VCaP (cell line): ENCODE results near the gene NUDT19.

ENCODE experiments used
- H3K27ac ChIP-seq: fragments of 450-650 bp; 2 replicates; pipeline ENCODE4 v1.5.1; 2017
- TF ChIP-seq, protein P1 (sequence below): fragments of 450-650 bp; conservative IDR thresholded peaks from 2 replicates; pipeline ENCODE4 v1.5.1; 2017; ENCODE audit warnings: mild to moderate bottlenecking, moderate library complexity

NUDT19 gene

DNA sequence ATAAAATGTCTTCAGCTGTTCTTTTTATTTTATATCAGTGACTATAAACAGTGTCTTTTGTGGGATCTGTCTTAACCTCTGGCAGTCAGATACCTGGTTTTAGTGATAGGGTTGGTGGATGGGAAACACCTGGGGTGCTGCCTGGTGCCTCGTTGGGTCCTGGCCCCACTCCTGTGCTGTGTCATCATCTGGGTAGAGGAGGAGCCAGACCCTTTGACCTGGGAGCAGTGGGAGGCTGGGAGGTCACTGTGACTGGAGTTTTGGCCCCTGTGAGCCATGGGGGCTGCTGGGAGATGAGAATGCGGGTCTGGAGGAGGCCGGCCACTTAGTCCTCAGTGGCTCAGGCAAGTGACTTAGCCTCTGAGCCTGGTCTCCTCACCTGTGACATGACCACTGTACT, 57.3 kb downstream of the NUDT19 start:
- TF ChIP-seq, protein P1, sequence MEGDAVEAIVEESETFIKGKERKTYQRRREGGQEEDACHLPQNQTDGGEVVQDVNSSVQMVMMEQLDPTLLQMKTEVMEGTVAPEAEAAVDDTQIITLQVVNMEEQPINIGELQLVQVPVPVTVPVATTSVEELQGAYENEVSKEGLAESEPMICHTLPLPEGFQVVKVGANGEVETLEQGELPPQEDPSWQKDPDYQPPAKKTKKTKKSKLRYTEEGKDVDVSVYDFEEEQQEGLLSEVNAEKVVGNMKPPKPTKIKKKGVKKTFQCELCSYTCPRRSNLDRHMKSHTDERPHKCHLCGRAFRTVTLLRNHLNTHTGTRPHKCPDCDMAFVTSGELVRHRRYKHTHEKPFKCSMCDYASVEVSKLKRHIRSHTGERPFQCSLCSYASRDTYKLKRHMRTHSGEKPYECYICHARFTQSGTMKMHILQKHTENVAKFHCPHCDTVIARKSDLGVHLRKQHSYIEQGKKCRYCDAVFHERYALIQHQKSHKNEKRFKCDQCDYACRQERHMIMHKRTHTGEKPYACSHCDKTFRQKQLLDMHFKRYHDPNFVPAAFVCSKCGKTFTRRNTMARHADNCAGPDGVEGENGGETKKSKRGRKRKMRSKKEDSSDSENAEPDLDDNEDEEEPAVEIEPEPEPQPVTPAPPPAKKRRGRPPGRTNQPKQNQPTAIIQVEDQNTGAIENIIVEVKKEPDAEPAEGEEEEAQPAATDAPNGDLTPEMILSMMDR: no peak
- H3K27ac ChIP-seq: no peak overlapping the region

DNA sequence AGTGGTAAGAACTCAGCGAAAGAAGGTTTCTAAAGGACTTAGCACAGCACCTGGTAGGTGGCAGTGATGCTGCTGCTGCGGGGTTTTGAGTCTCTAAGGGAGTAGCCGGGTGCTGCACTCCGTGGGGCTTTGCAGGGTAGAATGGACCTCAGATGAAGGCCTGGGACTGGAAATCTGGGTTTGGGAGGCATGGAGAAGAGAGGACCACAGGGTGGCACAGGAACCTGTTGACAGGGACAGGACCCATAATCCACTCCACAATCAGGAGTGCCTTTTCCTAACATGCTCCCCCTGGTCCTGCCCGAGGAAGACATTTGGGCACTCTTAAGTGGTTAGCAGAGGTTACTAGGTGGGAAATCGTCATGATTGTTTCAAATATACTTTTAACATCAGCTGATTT, 57.7 kb downstream of the NUDT19 start:
- no peak overlapping the region for H3K27ac ChIP-seq
- TF ChIP-seq, protein P1: no peak

DNA sequence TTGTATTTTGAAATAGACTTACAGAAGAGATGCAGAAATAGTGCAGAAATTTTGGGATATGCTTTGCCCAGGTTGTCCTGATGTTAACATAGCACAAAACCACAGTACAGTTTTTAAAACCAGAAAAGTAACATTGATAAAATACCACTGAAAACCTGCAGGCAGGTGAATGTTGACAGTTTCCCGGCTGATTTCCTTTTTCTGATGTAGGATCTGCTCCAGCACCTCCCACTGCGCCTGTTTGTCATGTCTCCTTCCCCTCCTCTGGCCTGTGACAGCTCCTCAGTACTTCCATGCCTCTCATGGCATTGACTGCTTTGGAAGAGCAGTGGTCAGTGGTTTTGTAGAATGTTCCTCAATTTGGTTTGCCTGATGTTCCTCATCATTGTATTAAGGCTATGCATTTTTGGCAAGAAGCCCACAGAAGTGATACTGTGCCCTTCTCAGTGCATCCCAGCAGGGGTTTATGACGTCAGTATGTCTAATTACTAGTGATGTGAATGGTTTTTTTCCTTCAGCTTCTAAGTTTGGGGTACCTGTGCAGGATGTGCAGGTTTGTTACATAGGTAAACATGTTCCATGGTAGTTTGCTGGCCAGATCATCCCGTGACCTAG, 58.9 kb downstream of the NUDT19 start:
- TF ChIP-seq, protein P1: no peak
- H3K27ac ChIP-seq: no peak overlapping the region

DNA sequence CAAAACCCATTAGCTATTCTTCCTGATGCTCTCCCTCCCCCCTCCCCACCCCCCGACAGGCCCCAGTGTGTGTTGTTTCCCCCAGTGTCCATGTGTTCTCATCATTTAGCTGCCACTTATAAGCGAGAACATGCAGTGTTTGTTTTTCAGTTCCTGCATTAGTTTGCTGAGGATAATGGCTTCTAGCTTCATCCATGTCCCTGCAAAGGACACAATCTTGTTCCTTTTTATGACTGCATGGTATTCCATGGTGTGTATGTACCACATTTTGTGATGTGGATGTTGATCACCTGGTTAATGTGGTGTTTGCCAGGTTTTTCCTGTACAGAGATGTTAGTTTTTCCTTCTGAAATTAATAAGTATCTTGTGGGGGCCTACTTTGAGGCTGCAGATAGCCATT, 59.4 kb downstream of the NUDT19 start:
- TF ChIP-seq, protein P1: no peak
- H3K27ac ChIP-seq: no peak overlapping the region

- TF ChIP-seq, protein P1: no peak
- H3K27ac ChIP-seq: no peak overlapping the region
Observed at GRCh38 chr19:32757189-32757588, 65.6 kb downstream of the NUDT19 start.
